ENCODE results near the gene CAPS2. TPM values are rescaled to one million over a fixed set of nuclear protein-coding genes. Genes with fewer than 3 reads are reported as not detected.
"Not testable (repeated sequence)": the region's sequence is repeated elsewhere in the genome, so short reads cannot be mapped to it uniquely, and the experiment has no call there.

CAPS2 gene
- total RNA-seq, 1 donor = 7.8 TPM

- DNase-seq (ENCODE audit: low read depth) = no peak
- H3K4me3 ChIP-seq (ENCODE audit: low read depth, low read length) = no peak overlapping the region
- TF ChIP-seq CTCF (IDR thresholded peaks at IDR 0.05; ENCODE audit: insufficient read depth, low read depth, low read length) = no peak
Measured at GRCh38 chr12:75360920-75361319, 30.8 kb upstream of the CAPS2 start.

GRCh38 chr12:75354011-75354410, 23.9 kb upstream of the CAPS2 start:
- no peak for DNase-seq (ENCODE audit: low read depth)
- no peak for TF ChIP-seq CTCF (IDR thresholded peaks at IDR 0.05; ENCODE audit: insufficient read depth, low read depth, low read length)
- no peak overlapping the region for H3K4me3 ChIP-seq (ENCODE audit: low read depth, low read length)

- H3K4me3 ChIP-seq (ENCODE audit: low read depth, low read length) = no peak overlapping the region
- TF ChIP-seq CTCF (IDR thresholded peaks at IDR 0.05; ENCODE audit: insufficient read depth, low read depth, low read length) = no peak
- DNase-seq (ENCODE audit: low read depth) = no peak
Measured at GRCh38 chr12:75350413-75350812, 20.3 kb upstream of the CAPS2 start.

GRCh38 chr12:75349946-75350345, 19.8 kb upstream of the CAPS2 start:
- DNase-seq (ENCODE audit: low read depth) = no peak
- no peak for TF ChIP-seq CTCF (IDR thresholded peaks at IDR 0.05; ENCODE audit: insufficient read depth, low read depth, low read length)
- no peak overlapping the region for H3K4me3 ChIP-seq (ENCODE audit: low read depth, low read length)

- H3K4me3 ChIP-seq (ENCODE audit: low read depth, low read length); DNase-seq (ENCODE audit: low read depth): not testable (repeated sequence)
Measured at GRCh38 chr12:75346215-75346614, 16.1 kb upstream of the CAPS2 start.

GRCh38 chr12:75345531-75345930, 15.4 kb upstream of the CAPS2 start:
- DNase-seq (ENCODE audit: low read depth) = no peak
- TF ChIP-seq CTCF (IDR thresholded peaks at IDR 0.05; ENCODE audit: insufficient read depth, low read depth, low read length) = no peak
- no peak overlapping the region for H3K4me3 ChIP-seq (ENCODE audit: low read depth, low read length)

DNA sequence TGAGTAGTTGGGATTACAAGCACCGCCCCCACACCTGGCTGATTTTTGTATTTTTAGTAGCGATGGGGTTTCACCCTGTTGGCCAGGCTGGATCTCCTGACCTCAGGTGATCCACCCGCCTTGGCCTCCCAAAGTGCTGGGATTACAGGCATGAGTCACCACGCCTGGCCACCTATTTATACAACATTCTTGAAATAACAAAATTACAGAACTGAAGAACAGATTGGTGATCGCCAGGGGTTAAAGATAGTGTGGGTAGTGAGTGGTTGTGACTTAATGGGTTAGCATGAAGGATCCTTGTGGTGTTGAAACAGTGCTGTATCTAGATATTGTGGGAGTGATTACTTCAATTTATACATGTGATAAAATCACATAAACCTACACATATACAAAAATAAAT, 11.7 kb upstream of the CAPS2 start:
- no peak overlapping the region for H3K4me3 ChIP-seq (ENCODE audit: low read depth, low read length)
- DNase-seq (ENCODE audit: low read depth) = no peak
- TF ChIP-seq CTCF (IDR thresholded peaks at IDR 0.05; ENCODE audit: insufficient read depth, low read depth, low read length) = no peak

All from fibroblast of villous mesenchyme (primary cell).